ENCODE measurements around the gene GTF3C5.
A peak's percentile ranks its signal among the peaks of the same experiment; 100 is the strongest.

GTF3C5 gene

DNA sequence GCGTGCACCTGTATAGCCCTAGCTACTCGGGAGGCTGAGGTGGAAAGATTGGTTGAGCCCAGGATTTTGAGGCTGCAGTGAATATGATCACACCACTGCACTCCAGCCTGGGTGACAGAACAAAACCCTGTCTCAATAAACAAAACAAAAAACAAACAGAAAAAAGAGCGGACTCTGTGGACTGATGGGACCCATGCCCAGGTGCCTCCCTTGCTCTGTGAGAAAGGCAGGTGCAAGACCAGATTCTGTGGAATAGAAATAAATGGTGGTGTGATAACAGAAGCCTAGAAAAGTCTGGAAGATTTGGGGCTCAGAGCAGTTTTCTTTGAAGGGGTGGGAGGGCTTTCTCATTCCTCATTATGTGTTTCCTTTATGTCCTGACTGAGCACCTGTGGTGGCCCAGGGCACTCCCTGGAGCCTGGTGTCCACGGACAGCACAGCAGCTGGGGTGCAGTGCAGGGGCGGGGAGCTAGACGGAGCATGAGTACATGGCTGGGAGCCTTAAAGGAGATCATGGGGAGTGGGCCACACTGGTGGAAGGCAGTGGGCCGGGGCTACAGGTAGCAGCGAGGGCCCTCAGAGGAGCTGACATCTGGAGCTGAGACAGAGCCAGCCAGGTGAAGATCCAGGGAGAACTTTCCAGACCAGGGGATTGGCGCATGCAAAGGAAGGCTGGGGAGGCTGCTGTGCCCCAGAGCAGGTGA, 15.6 kb downstream of the GTF3C5 start:
- Histone ChIP-seq H3K9me2 (replicated peaks; ENCODE audit: control insufficient read depth, low read length) (no peaks in the 10 kb centered on the region), H3F3A (ENCODE audit: control insufficient read depth, insufficient read depth) (no peaks in the 10 kb centered on the region), H3K36me3 (ENCODE audit: control insufficient read depth, low read length) (peaks cover 84% of the 10 kb centered on the region), H3K4me2 (ENCODE audit: low read length) (no peak overlapping the region), H3K4me1 (ENCODE audit: control insufficient read depth, low read length) (no peaks in the 10 kb centered on the region), H3K4me3 (ENCODE audit: low read length) (no peak overlapping the region), H4K20me1 (ENCODE audit: control insufficient read depth, insufficient read depth, low read depth, low read length) (no peaks in the 10 kb centered on the region), H3K79me2 (ENCODE audit: control insufficient read depth, low read length) (peaks cover 9% of the 10 kb centered on the region), H3K27ac (ENCODE audit: low read depth, low read length) (no peak overlapping the region), H3K27me3 (ENCODE audit: control insufficient read depth, low read length) (no peaks in the 10 kb centered on the region), H3K9me3 (ENCODE audit: control insufficient read depth, insufficient read depth, low read length) (no peaks in the 10 kb centered on the region)
- TF ChIP-seq, protein P1, sequence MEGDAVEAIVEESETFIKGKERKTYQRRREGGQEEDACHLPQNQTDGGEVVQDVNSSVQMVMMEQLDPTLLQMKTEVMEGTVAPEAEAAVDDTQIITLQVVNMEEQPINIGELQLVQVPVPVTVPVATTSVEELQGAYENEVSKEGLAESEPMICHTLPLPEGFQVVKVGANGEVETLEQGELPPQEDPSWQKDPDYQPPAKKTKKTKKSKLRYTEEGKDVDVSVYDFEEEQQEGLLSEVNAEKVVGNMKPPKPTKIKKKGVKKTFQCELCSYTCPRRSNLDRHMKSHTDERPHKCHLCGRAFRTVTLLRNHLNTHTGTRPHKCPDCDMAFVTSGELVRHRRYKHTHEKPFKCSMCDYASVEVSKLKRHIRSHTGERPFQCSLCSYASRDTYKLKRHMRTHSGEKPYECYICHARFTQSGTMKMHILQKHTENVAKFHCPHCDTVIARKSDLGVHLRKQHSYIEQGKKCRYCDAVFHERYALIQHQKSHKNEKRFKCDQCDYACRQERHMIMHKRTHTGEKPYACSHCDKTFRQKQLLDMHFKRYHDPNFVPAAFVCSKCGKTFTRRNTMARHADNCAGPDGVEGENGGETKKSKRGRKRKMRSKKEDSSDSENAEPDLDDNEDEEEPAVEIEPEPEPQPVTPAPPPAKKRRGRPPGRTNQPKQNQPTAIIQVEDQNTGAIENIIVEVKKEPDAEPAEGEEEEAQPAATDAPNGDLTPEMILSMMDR (IDR thresholded peaks at IDR 0.05; ENCODE audit: low read depth, low read length, poor library complexity, severe bottlenecking): no peak
- no peak for TF ChIP-seq EZH2phosphoT487 (IDR thresholded peaks at IDR 0.05; ENCODE audit: borderline replicate concordance, low read length)

DNA sequence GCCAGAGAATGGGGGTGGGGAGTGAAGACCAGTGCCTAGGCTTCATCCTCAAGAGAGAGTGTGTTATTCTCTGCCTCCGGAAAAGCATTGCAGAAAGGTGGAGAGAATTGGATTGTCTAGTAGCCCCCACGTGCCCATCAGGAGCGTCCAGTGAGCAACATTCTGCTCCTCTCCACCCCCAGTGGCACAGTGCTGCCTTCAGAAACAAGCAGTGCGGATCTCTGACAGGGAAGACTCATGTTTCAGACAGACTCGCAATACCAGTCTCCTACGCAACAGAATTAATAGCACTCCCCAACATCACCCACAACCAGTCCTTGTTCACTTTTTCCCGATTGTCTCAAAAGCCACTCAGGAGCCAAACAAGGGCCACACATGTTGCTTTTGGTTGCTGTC, 16.1 kb downstream of the GTF3C5 start:
- H4K20me1 ChIP-seq (ENCODE audit: control insufficient read depth, insufficient read depth, low read depth, low read length): no peaks in the 10 kb centered on the region
- H3K4me2 ChIP-seq (ENCODE audit: low read length): no peak overlapping the region
- H3K4me3 ChIP-seq (ENCODE audit: low read length): no peak overlapping the region
- H3K36me3 ChIP-seq (ENCODE audit: control insufficient read depth, low read length): peaks cover 85% of the 10 kb centered on the region
- no peaks in the 10 kb centered on the region for H3K27me3 ChIP-seq (ENCODE audit: control insufficient read depth, low read length)
- H3F3A ChIP-seq (ENCODE audit: control insufficient read depth, insufficient read depth): no peaks in the 10 kb centered on the region
- H3K9me2 ChIP-seq (replicated peaks; ENCODE audit: control insufficient read depth, low read length): no peaks in the 10 kb centered on the region
- H3K4me1 ChIP-seq (ENCODE audit: control insufficient read depth, low read length): no peaks in the 10 kb centered on the region
- H3K27ac ChIP-seq (ENCODE audit: low read depth, low read length): no peak overlapping the region
- TF ChIP-seq, protein P1 (IDR thresholded peaks at IDR 0.05; ENCODE audit: low read depth, low read length, poor library complexity, severe bottlenecking): no peak
- TF ChIP-seq EZH2phosphoT487 (IDR thresholded peaks at IDR 0.05; ENCODE audit: borderline replicate concordance, low read length): no peak
- no peaks in the 10 kb centered on the region for H3K9me3 ChIP-seq (ENCODE audit: control insufficient read depth, insufficient read depth, low read length)
- H3K79me2 ChIP-seq (ENCODE audit: control insufficient read depth, low read length): peaks cover 3% of the 10 kb centered on the region

DNA sequence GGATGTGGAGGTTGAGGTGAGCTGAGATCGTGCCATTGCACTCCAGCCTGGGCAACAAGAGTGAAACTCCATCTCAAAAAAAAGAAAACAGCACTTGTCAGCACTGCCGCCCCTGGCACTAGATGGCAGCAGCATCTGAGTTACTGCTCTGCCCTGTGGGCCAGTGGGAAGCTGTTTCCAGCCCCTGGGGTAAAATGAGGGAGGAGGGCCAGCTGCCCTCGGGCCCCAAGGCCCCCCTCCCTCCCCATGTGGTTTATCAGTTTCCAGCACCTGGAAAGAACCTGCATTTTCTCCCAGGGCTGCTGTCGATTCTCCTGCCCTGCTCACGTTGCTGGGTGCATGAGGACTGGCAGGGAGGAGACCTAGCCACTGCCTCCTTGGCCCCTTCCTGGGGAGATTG, 17.8 kb downstream of the GTF3C5 start:
- TF ChIP-seq EZH2phosphoT487 (IDR thresholded peaks at IDR 0.05; ENCODE audit: borderline replicate concordance, low read length): no peak
- TF ChIP-seq, protein P1 (IDR thresholded peaks at IDR 0.05; ENCODE audit: low read depth, low read length, poor library complexity, severe bottlenecking): peak; percentile 36
- Histone ChIP-seq H3K9me3 (ENCODE audit: control insufficient read depth, insufficient read depth, low read length) (no peaks in the 10 kb centered on the region), H3K36me3 (ENCODE audit: control insufficient read depth, low read length) (peaks cover 76% of the 10 kb centered on the region), H3K9me2 (replicated peaks; ENCODE audit: control insufficient read depth, low read length) (no peaks in the 10 kb centered on the region), H3K27me3 (ENCODE audit: control insufficient read depth, low read length) (no peaks in the 10 kb centered on the region), H3K79me2 (ENCODE audit: control insufficient read depth, low read length) (no peaks in the 10 kb centered on the region), H3F3A (ENCODE audit: control insufficient read depth, insufficient read depth) (no peaks in the 10 kb centered on the region), H3K4me1 (ENCODE audit: control insufficient read depth, low read length) (no peaks in the 10 kb centered on the region), H3K4me3 (ENCODE audit: low read length) (no peak overlapping the region), H3K27ac (ENCODE audit: low read depth, low read length) (no peak overlapping the region), H4K20me1 (ENCODE audit: control insufficient read depth, insufficient read depth, low read depth, low read length) (no peaks in the 10 kb centered on the region), H3K4me2 (ENCODE audit: low read length) (no peak overlapping the region)

Data from DOHH2 (cell line).